ENCODE results near the gene NCL. TPM values are rescaled to one million over a fixed set of nuclear protein-coding genes. Genes with fewer than 3 reads are reported as not detected.

Gene NCL
- polyA plus RNA-seq, 3 donors from 2014 or later = 110 to 602 (median 239) TPM

- Mint-ChIP-seq H3K36me3 (no peaks in the 10 kb centered on the region), H3K27ac (peak overlapping the region; percentile 66 to 90 (median 82)), H3K27me3 (ENCODE audit: low read depth in 3 of 3) (peaks cover 0 to 8% (median 0%) of the 10 kb centered on the region in 3 donors), H3K9me3 (no peaks in the 10 kb centered on the region), H3K4me1 (peaks cover 12 to 13% of the 10 kb centered on the region in 2 donors), H3K4me3 (peak overlapping the region; percentile 58 to 78 (median 72))
- DNase-seq = peak; percentile 68 to 72 (median 71)
Observed at GRCh38 chr2:231482806-231483391, 18.6 kb upstream of the NCL start.

GRCh38 chr2:231480781-231481180 lies 16.5 kb upstream of the NCL start:
- Mint-ChIP-seq H3K36me3 (no peaks in the 10 kb centered on the region), H3K27me3 (ENCODE audit: low read depth in 3 of 3) (peaks cover 0 to 8% (median 0%) of the 10 kb centered on the region in 3 donors), H3K27ac (no peak overlapping the region), H3K4me1 (peaks cover 12 to 13% of the 10 kb centered on the region in 2 donors), H3K4me3 (peak overlapping the region in 2 of 5 donors; percentile 20 to 45), H3K9me3 (no peaks in the 10 kb centered on the region)
- DNase-seq = no peak

- Mint-ChIP-seq H3K4me3 (no peak overlapping the region), H3K27ac (no peak overlapping the region), H3K27me3 (ENCODE audit: low read depth in 3 of 3) (peaks cover 0 to 8% (median 0%) of the 10 kb centered on the region in 3 donors), H3K36me3 (no peaks in the 10 kb centered on the region), H3K4me1 (peaks cover 12% of the 10 kb centered on the region in 2 donors), H3K9me3 (no peaks in the 10 kb centered on the region)
- no peak for DNase-seq
Observed at GRCh38 chr2:231479455-231479854, 15.2 kb upstream of the NCL start.

- no peaks in the 10 kb centered on the region for H3K9me3 Mint-ChIP-seq
- no peak for DNase-seq
- no peak overlapping the region for H3K27ac Mint-ChIP-seq
- H3K27me3 Mint-ChIP-seq (ENCODE audit: low read depth in 3 of 3) = peaks cover 0 to 2% (median 0%) of the 10 kb centered on the region in 3 donors
- H3K36me3 Mint-ChIP-seq = no peaks in the 10 kb centered on the region
- no peaks in the 10 kb centered on the region for H3K4me1 Mint-ChIP-seq
- no peak overlapping the region for H3K4me3 Mint-ChIP-seq
Observed at GRCh38 chr2:231476920-231477319, 12.6 kb upstream of the NCL start.

GRCh38 chr2:231475965-231476364 lies 11.7 kb upstream of the NCL start:
- Mint-ChIP-seq H3K4me3 (no peak overlapping the region), H3K27ac (no peak overlapping the region)
- DNase-seq = no peak

DNA sequence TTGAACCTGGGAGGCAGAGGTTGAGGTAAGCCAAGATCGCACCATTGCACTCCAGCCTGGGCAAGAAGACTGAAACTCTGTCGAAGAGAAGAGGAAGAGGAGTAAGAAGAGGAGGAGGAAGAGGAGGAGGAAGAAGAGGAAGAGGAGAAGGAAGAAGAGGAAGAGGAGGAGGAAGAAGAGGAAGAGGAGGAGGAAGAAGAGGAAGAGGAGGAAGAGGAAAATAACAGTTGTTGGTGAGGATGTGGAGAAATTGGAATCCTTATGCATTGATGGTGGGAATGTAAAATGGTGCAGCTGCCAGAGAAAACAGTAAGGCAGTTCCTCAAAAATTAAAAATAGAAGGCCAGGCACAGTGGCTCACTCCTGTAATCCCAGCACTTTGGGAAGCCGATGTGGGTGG lies 8.5 kb upstream of the NCL start:
- Mint-ChIP-seq H3K36me3 (no peaks in the 10 kb centered on the region), H3K9me3 (no peaks in the 10 kb centered on the region), H3K4me3 (no peak overlapping the region), H3K4me1 (peaks cover 6 to 7% of the 10 kb centered on the region in 2 donors), H3K27ac (no peak overlapping the region), H3K27me3 (ENCODE audit: low read depth in 3 of 3) (peaks cover 0 to 2% (median 0%) of the 10 kb centered on the region in 3 donors)
- no peak for DNase-seq

More at GRCh38 chr2:231475965-231476364, 11.7 kb upstream of the NCL start:
- no peaks in the 10 kb centered on the region for H3K36me3 Mint-ChIP-seq
- no peaks in the 10 kb centered on the region for H3K9me3 Mint-ChIP-seq
- no peaks in the 10 kb centered on the region for H3K4me1 Mint-ChIP-seq
- peaks cover 0 to 2% (median 0%) of the 10 kb centered on the region in 3 donors for H3K27me3 Mint-ChIP-seq (ENCODE audit: low read depth in 3 of 3)

DNA sequence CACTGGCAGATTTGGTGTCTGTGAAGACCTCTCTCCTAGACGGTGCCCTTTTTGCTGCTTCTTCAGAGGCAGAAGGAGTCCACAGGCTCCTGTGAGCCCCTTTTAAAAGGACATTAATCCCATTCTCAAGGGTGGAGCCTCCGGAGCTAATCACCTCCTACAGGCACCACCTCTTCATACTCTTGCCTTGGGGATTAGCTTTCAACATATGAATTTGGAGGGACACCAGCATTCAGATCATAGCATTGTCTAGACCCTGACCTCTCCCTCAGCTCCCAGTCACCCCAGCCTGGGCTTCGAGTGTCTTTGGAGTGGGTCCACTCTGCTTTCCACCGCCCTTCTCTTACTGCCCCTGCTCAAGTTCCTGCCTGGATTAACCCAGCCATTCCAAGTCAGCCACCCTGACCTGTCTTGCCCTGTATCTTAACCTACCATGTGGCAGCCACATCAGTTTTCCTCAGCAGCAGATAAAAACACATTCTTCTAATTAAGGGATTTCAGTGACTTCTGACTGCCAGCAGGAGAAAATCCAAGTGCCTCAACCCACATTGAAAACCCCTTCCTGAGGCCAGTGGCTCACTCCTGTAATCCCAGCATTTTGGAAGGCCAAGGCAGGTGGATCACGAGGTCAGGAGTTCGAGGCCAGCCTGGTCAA lies 6.1 kb upstream of the NCL start:
- Mint-ChIP-seq H3K4me1 (peaks cover 8 to 16% of the 10 kb centered on the region in 2 donors), H3K4me3 (no peak overlapping the region), H3K36me3 (no peaks in the 10 kb centered on the region), H3K27me3 (ENCODE audit: low read depth in 3 of 3) (peaks cover 0 to 2% (median 0%) of the 10 kb centered on the region in 3 donors), H3K27ac (peak overlapping the region in 2 of 6 donors; percentile 16 to 25), H3K9me3 (no peaks in the 10 kb centered on the region)
- no peak for DNase-seq

DNA sequence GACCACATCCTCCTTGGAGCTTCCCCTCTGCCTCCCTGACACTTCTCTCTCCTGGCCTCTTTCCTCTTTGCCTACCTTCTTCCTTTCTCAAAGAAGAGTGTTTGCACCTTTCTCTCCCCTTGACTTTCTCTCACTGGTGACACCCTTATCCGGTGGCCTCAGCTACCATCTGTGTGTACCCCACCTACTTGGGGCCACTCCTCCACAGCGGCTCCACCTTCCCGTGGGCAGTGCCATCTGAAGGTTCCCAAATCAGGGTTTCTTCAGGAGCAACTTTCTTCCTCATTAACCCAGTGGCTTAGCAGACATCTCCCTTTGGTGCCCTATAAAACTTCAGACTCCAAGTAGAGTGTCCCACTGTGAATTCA lies 5.3 kb upstream of the NCL start:
- DNase-seq = no peak
- Mint-ChIP-seq H3K4me1 (peaks cover 13 to 19% of the 10 kb centered on the region in 2 donors), H3K36me3 (no peaks in the 10 kb centered on the region), H3K27ac (peak overlapping the region in 3 of 6 donors; percentile 71 to 78 (median 74)), H3K27me3 (ENCODE audit: low read depth in 3 of 3) (peaks cover 0 to 2% (median 0%) of the 10 kb centered on the region in 3 donors), H3K4me3 (peak overlapping the region in 3 of 5 donors; percentile 30 to 69 (median 44)), H3K9me3 (no peaks in the 10 kb centered on the region)

DNA sequence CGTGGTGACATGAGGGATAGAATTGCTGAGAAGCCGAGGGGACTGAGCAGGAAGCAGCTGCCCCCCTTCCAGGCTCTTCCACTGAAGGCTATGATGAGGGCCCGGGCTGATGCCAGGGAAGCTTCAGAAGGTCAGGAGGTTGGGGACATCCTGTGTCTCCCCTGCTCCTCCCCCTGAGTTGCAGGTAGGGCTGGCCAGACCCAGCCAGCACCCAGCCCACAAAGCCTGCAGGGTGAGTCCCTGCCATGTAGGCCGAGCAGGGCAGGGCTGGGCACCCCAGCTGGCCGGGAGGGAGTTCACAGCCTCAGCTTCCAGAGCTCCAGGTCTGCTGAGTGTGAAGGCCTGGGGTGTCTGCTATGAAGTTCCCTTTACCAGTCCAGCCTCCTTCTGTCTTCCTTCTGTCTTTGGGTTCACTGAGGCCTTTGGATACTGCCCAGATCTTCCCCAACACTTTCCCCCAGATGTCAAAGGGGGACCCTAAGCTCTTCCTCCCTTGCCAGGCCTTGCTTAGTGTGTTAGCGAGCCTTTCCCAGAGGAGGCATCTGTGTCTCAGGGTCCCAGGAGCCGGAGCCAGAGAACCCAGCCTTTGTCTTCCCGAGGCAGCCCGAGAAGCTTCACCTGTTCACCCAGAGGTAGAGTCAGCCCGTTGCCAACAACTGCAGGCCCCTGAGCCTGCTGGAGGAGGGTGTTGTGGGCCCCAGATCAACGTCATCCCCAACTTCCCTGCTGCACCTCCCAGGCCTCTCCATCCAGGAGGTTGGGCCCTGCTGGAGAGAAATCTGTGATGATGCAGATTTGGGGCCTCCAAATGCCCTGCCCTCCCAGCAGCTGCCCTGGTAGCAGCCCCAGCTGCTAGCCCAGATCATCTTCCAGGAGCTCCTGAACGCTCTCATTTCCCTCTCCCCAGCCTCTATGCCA lies 3.6 kb upstream of the NCL start:
- no peak for DNase-seq
- Mint-ChIP-seq H3K27me3 (ENCODE audit: low read depth in 3 of 3) (peaks cover 5 to 15% (median 9%) of the 10 kb centered on the region in 3 donors), H3K4me1 (peaks cover 25 to 34% of the 10 kb centered on the region in 2 donors), H3K27ac (peak overlapping the region in 1 of 6 donors; percentile 30), H3K36me3 (peaks cover 2 to 7% (median 7%) of the 10 kb centered on the region in 3 donors), H3K9me3 (no peaks in the 10 kb centered on the region), H3K4me3 (no peak overlapping the region)

DNA sequence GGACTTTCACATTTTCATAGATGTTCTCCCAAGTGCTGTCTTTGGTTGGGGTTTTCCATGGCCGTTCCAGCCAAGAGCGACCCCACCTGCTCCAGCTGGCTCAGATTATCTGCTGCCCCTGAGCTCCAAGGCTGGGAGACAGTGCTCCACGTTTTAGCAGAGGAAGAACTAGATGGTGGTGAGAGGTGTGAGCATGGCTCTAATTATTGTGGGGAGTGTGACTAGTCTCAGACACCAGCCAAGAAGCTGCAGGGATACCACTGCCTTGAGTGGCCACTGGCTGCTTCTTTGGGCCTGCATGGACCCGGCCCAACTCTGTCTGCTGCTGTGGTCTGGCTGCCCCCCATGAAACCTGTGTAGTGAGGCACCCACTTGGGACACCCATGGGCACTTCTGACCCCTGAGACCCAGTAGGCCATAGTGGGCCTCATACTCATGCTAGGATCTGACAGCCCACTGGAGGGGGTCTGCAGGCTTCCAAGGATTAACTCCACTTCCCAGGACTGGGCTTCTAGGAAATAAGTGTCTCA lies 2.8 kb upstream of the NCL start:
- Mint-ChIP-seq H3K4me1 (peaks cover 33 to 42% of the 10 kb centered on the region in 2 donors), H3K9me3 (no peaks in the 10 kb centered on the region), H3K27ac (no peak overlapping the region), H3K27me3 (ENCODE audit: low read depth in 3 of 3) (peaks cover 5 to 16% (median 9%) of the 10 kb centered on the region in 3 donors), H3K4me3 (peak overlapping the region in 1 of 5 donors; percentile 77), H3K36me3 (peaks cover 8 to 14% (median 13%) of the 10 kb centered on the region in 3 donors)
- no peak for DNase-seq

GRCh38 chr2:231464576-231465540 lies 574 bp upstream of the NCL start:
- Mint-ChIP-seq H3K9me3 (no peaks in the 10 kb centered on the region), H3K36me3 (peaks cover 26 to 32% (median 32%) of the 10 kb centered on the region in 3 donors), H3K27ac (peak overlapping the region; percentile 94 to 99 (median 98)), H3K4me3 (peak overlapping the region; percentile 90 to 98 (median 94)), H3K27me3 (ENCODE audit: low read depth in 3 of 3) (peaks cover 10 to 23% (median 15%) of the 10 kb centered on the region in 3 donors), H3K4me1 (peaks cover 51 to 62% of the 10 kb centered on the region in 2 donors)
- DNase-seq = peak; percentile 95 to 97 (median 96)

DNA sequence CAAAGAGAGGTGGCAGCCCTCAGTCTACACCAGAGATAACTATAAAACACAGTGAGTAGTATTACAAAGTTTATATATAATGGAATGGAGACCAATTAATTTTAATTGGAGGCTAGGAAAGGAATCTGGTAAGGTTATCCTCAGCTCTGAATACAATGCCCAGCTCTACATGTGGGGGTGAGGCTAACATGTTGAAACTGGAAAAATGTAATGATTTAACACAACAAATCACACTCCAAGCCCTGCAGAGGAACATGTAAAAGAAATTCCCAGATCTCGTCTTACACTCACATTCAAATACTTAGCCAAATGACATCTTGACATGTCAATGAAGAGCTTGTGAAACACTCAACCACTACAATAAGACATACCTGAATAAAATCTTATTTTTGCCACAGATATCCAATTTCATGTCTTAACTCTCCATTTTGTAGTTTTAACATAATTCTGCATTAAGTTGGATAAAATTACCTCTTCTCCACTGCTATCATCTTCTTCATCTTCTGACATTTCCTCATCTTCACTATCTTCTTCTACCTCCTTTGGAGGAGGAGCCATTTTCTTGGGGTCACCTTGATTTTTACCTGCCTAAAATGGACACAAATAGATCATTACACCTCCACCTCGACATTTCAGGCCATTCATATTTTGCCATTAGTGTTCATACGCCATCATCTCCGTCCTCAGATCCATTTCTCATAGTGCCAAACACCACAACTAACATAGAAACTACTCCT lies 1.4 kb downstream of the NCL start:
- Mint-ChIP-seq H3K27me3 (ENCODE audit: low read depth in 3 of 3) (peaks cover 10 to 24% (median 21%) of the 10 kb centered on the region in 3 donors), H3K9me3 (no peaks in the 10 kb centered on the region), H3K36me3 (peaks cover 40 to 47% (median 44%) of the 10 kb centered on the region in 3 donors), H3K4me1 (peaks cover 47 to 71% of the 10 kb centered on the region in 2 donors), H3K27ac (peak overlapping the region; percentile 94 to 99 (median 98)), H3K4me3 (peak overlapping the region; percentile 90 to 98 (median 94))
- DNase-seq = no peak

All from immature natural killer cell (primary cell).